Measurements from ENCODE around the gene OSBPL3.
"Not testable (repeated sequence)": the region's sequence is repeated elsewhere in the genome, so short reads cannot be mapped to it uniquely, and the experiment has no call there.

Gene OSBPL3

GRCh38 chr7:24920451-24921361 lies 59.3 kb downstream of the OSBPL3 start:
- no peak for DNase-seq (ENCODE audit: low spot score)

GRCh38 chr7:24917510-24918239 lies 62.3 kb downstream of the OSBPL3 start:
- no peak for DNase-seq (ENCODE audit: low spot score)

- DNase-seq (ENCODE audit: low spot score), result no peak
Observed at GRCh38 chr7:24916463-24917040, 63.4 kb downstream of the OSBPL3 start.

GRCh38 chr7:24914465-24914859 lies 65.5 kb downstream of the OSBPL3 start:
- no peak for DNase-seq (ENCODE audit: low spot score)

GRCh38 chr7:24913801-24914464 lies 66.0 kb downstream of the OSBPL3 start:
- no peak for DNase-seq (ENCODE audit: low spot score)

- DNase-seq (ENCODE audit: low spot score), result no peak
Observed at GRCh38 chr7:24912874-24913514, 67.0 kb downstream of the OSBPL3 start.

- no peak for DNase-seq (ENCODE audit: low spot score)
Observed at GRCh38 chr7:24912424-24912823, 67.6 kb downstream of the OSBPL3 start.

GRCh38 chr7:24911213-24911603 lies 68.8 kb downstream of the OSBPL3 start:
- DNase-seq (ENCODE audit: low spot score), result peak; percentile 18

GRCh38 chr7:24910551-24911212 lies 69.3 kb downstream of the OSBPL3 start:
- no peak for DNase-seq (ENCODE audit: low spot score)

- DNase-seq (ENCODE audit: low spot score), result no peak
Observed at GRCh38 chr7:24908727-24909126, 71.3 kb downstream of the OSBPL3 start.

GRCh38 chr7:24908166-24908565 lies 71.8 kb downstream of the OSBPL3 start:
- DNase-seq (ENCODE audit: low spot score), result no peak

GRCh38 chr7:24907311-24907886 lies 72.6 kb downstream of the OSBPL3 start:
- no peak for DNase-seq (ENCODE audit: low spot score)

- DNase-seq (ENCODE audit: low spot score), result no peak
Observed at GRCh38 chr7:24905996-24906770, 73.8 kb downstream of the OSBPL3 start.

GRCh38 chr7:24903992-24904391 lies 76.0 kb downstream of the OSBPL3 start:
- not testable (repeated sequence) for DNase-seq (ENCODE audit: low spot score)

- no peak for DNase-seq (ENCODE audit: low spot score)
Observed at GRCh38 chr7:24903559-24903958, 76.4 kb downstream of the OSBPL3 start.

GRCh38 chr7:24902931-24903330 lies 77.0 kb downstream of the OSBPL3 start:
- no peak for DNase-seq (ENCODE audit: low spot score)

- no peak for DNase-seq (ENCODE audit: low spot score)
Observed at GRCh38 chr7:24902276-24902675, 77.7 kb downstream of the OSBPL3 start.

GRCh38 chr7:24899905-24900304 lies 80.1 kb downstream of the OSBPL3 start:
- no peak for DNase-seq (ENCODE audit: low spot score)

- DNase-seq (ENCODE audit: low spot score), result no peak
Observed at GRCh38 chr7:24899161-24899560, 80.8 kb downstream of the OSBPL3 start.

- DNase-seq (ENCODE audit: low spot score), result no peak
Observed at GRCh38 chr7:24898691-24899090, 81.3 kb downstream of the OSBPL3 start.

Data from germinal center (tissue), 1 donor.